NCI-H748 (cell line): ENCODE measurements around the gene FGF18.

Source experiments
- DNase-seq: peaks from one replicate; lab custom pipeline; 2025; ENCODE audit not compliant: unreplicated experiment; lab: John Stamatoyannopoulos, UW

The FGF18 gene

DNA sequence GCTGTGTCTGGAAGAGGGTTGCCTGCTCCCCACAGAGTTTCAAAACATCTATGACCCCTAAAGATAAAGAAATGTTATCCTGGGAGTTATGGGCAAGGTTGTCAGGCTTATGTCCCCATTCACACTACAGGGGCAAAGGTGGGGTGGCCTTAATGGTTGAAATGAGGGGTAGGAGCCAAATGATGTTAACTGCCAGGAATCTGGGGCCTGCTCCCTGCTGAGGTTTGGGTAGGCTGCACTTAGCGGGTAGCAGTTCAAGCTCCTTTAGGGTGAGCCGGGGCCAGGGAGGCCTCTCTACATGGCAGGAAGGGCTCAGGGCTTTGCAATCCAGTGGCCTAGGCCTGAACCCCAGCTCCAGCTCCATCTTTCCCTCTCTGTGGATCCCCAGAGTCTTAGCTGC is 3.0 kb downstream of the FGF18 start:
- DNase-seq: no peak

DNA sequence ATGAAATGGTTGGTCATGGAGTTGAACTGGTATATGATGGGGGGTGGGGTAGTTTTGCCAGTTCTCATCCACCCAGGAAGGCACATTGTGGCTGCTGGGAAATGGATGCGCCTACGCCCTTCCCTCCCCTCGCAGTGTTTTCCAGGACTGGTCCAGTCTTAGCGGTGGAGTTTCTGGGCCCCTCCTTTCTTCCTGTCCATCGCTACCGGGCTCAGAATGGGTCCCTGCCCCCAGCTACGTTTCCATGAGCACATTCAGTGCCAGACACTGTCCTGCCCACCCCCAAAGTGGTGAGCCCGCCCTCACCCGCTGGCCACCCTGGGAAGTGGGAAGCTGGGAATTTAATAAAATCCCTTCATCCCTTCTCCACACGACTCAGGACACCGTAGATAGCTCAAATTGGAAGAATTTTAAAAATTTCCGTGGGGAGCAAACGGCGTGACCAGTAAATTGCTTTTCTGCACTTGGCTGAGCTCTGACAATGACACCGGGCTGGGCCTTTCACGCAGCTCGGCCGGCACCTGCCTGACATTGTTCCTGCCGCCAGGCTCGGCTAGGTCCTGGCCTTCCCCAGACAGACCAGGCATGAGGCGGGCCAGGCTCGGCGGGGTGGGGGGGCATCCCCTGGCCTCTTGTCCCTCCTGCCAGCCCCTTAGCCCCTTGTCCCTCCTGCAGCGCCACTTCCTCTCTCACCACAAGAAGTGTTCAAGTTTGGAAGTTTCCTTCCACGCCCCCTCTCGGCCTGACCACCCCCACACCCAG is 3.6 kb downstream of the FGF18 start:
- DNase-seq: no peak

DNA sequence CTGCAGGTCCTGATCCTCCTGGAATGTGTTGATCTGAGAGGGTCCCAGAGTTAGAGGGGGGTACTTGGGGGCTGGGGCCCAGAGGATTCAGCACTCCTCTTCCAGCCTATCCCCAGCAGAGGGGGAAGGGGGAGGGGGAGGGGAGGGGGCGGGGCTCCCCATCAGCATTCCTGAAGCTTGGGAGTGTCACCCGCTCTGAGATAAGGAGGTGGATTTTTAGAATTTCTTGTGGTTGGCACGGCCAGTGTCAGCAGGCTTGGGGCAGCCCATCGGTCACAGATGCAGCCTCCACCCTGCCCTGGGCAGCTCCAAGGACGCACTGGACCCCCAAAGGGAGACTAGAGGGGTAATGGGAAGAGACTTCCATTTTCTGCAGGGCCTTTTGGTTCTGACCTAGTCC is 5.3 kb downstream of the FGF18 start:
- DNase-seq: no peak

DNA sequence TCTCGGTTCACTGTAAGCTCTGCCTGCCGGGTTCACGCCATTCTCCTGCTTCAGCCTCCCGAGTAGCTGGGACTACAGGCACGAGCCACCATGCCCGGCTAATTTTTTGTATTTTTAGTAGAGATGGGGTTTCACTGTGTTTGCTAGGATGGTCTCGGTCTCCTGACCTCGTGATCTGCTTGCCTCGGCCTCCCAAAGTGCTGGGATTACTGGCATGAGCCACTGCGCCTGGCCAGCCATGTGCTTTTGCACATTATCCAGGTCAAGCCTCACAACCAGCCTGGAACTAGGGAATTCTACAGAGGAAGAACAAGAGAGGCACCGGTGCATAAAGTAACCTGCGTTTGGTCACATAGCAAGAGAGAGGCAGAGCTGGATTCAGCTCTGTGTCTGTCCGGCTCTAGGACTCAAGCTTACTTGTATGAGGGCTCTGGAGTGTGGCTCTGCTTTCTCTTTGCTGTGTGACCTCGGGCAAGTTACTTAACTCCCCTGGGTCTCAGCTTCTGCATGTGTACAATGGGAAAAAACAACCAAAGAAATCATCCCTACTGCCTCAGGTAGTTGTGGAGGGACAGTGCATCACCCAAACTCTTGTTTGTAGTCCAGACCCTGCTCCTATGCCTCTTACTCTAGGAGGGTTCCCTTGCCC is 6.3 kb downstream of the FGF18 start:
- no peak for DNase-seq

DNA sequence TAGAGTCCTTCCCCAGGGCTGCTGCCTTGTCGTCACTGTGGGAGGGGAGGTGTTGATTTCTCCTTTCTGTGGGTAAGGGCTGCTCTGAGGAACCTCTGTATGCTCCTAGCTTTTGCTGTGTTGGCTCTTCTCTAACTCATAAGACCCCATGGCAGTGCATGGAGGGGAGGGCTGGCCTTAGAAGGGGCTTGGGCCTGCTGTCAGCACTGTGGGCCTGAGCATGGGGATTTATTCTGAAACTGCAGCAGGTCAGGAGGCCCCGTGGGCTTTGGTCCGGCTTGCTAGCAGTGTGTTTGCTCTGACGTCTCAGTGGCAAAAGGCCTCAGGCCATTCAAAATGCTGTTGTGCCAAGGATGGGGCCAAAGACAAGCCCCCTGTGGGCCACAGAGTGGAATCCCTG is 6.8 kb downstream of the FGF18 start:
- DNase-seq: no peak

DNA sequence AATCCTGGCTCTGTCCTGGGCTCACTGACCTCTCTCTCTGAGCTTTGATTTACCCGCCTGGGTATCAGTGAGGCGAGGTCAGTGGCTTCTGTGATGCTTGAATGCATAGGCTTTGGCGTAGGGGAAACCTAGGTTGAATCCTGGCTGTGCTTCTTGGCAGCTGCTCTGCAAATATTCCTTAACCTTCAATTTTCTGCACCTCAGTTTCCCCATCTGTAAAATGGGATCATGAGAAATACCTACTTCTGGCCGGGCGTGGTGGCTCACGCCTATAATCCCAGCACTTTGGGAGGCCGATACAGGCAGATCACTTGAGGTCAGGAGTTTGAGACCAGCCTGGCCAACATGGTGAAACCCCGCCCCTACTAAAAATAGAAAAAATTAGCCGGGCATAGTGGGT is 7.2 kb downstream of the FGF18 start:
- no peak for DNase-seq

DNA sequence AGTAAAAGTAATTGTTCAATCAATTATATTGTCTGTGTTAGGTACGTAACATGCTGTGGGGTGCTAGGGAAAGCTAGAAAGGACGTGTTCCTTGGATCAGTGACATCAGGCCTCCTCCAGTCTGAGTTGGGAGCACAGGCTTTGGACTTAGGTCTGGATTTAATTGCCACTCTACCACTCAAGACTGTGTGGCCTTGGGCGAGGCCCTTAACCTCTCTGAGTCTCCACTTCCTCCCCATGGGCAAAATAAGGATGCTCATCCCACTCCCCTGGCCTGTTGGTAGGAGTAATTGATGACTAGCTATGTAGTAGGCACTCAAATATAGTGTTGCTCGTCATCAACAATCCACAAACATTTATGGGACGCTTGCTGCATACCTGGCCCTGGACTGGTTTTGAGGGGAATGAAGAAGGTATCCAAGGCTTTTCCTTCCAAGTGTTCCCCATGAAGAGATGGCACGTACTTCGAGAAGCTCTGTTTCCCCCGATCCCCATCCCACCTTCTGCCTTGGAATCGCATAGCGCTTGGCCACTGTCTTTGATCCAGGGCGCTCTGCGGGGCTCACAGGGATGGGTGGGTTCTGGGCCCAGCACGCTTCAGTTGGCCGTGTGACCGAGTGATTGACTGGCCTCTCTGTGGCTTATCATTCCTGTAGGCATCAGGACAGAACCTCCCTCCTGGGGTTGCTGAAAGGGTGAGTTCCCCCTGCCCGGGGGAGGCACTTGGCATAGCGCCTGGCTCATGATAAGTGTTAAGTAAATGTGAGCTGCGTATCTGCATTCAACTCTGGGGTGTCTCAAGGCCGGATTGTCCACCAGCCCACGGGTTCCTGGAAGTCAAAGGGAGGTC is 8.1 kb downstream of the FGF18 start:
- DNase-seq: no peak

DNA sequence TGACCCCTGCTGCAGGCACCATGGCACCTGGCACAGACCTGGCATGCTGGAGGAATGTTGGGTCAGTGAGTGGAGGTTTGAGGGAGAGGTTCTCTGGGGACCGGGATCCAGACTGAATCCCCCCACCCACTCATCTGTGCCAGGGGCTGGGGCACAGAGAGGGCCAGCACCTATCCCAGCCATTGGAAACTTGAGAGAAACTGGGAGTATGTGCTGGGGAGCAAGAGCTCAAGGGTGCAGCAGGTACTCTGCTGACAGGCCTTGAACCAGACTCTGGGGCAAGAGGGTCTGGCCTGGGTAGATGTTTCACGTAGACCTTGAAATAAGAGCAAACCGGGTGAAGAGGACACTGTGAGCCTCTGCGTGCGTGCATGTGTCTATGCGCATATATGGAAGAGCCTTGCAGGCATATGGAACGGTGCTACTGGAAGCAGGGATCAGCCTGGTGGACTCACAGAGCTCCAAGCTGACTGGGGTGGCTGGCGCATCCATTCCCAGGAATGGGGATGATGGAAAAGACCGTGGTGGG is 8.8 kb downstream of the FGF18 start:
- no peak for DNase-seq

DNA sequence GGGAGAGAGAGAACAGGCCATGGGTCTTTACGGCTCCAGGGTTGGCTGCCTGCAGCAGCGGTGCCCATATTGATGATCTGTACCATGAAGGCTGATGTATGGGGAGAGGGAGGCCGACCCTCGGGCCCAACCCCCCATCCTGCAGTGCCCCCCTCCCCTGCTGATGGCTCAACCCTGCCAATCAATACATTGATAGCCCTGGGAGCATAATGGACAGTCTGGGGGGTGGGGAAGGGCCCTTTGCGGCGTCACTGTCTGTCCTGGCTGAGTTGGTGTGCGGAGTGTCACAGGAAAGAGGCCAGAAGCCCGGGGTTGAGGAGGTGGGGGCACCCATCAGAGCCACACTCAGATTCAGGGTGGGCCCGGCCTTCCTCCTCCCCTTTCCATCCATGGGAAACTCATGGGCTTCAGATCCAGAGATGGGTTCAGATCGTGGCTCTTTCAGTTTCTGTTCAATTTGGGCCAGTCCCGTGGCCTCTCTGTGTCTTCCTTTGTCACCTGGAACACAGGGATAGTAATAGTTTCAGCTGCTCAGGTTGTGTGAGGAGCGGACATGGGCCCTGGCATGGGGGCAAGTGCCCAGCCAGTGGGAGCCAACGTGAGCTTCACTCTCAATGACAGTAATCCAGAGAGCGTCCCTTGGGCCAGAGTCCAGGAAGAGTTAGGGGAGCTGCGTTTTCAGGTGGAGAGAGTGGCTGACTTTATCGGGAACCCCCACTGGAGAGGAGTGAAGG is 9.5 kb downstream of the FGF18 start:
- DNase-seq: no peak

DNA sequence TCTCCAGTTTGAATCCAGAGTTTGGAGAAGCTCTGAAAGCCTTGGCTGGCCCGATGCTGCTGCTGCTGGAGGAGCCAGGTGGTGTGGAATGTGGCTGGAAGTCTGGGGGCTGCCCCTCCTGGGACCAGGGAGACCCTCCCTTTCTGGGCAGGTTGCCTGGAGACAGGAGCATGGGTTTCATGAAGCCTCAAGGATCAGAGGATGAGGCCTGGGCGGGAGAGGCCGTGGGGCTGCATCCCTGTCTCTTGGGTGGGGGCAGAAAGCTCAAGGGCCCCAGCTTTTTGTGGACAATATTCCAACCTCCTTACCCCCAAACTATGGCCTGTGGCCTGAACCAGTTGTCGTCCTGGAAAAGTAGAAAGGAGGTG is 10.1 kb downstream of the FGF18 start:
- DNase-seq: no peak

DNA sequence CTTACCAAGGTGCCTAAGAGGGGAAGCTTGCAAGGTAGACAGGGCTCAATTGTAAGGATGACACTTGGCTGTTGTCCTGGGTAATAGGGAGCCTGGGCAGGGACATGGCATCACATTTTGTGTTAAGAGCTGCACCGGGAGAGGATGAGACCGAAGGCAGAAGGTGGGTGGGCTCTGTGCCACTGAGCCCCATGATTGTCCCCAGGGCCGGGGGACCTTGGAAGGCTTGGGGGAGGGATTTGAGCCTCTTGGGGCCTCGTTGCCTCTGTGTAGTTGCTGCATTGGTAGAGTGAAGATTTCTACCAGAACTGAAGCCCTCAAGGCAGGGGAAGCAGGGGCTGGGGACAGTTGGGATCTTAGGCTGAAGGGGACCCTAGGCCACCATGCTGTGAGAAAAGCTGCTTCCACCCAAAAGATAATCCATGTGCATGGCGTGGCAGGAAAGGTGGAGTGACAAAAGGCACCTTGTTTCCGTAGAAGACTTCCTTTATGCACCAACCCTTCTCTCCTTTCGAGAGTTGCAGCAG is 11.9 kb downstream of the FGF18 start:
- no peak for DNase-seq

DNA sequence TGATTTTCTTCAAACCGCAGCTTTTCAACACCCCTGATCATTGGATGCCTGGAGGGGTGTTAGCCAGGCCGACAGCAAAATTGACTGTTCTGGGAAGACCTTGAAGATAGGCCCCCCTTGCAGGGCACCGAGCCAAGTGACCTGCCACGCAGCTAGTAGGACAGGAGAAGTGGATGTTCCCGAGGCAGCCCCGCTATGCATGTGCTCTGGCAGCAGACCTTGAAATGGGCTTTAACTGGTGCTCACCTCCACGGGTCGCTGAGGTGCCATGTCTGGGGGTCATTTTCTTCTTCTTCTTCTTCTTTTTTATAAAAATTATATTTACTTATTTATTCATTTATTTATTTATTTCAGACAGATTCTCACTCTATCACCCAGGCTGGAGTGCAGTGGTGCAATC is 12.6 kb downstream of the FGF18 start:
- DNase-seq: no peak

DNA sequence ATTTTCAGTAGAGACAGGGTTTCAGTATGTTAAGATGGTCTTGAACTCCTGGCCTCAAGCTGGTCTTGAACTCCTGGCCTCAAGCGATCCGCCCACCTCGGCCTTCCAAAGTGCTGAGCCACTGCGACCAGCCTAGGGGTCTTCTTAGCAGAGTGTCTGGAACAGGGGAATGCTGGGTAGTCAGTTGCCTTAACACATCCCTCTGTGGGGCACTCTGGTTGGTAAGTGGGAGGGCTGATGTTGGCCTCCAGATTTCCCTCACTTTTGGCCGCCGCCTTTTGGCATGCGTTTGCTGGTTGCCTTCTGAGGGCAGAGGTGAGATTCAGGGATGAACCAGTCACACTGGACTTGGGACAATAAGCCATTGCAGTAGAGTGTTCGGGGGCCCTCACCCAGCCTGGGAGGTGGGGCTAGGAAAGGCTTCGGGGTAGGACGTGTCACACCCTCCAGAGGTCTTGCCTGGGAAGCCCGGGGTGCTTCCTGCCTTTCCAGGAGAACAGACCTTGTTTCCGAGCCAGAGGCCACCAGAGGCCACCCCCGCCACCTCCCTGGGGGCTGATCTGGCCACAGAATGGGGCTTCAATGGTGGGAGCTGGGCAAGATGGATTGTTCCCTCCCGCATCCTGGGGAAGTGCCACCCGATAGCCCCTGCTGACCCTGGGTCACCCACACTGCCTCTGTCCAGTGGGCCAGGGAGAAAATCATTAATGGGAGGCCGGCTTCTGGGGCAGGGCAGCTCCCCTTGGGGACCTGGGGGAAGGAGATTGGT is 13.3 kb downstream of the FGF18 start:
- DNase-seq: no peak

DNA sequence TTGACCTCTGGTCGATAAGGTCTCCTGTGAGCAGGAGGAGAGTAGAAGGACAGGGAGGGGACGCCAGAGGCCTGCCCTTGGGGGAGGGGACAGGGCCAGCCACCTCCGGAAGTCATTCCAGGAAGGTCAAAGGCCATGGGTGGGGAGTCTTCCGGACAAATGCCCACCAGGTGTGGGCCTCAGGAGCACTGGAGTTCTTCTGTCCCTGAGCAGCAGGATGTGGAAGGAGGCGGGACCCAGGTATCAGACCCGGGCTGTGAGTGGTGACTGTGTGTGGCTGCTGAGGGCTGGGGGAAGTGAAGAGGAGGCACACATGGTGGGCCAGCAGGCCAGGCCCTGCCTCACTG is 13.9 kb downstream of the FGF18 start:
- no peak for DNase-seq

DNA sequence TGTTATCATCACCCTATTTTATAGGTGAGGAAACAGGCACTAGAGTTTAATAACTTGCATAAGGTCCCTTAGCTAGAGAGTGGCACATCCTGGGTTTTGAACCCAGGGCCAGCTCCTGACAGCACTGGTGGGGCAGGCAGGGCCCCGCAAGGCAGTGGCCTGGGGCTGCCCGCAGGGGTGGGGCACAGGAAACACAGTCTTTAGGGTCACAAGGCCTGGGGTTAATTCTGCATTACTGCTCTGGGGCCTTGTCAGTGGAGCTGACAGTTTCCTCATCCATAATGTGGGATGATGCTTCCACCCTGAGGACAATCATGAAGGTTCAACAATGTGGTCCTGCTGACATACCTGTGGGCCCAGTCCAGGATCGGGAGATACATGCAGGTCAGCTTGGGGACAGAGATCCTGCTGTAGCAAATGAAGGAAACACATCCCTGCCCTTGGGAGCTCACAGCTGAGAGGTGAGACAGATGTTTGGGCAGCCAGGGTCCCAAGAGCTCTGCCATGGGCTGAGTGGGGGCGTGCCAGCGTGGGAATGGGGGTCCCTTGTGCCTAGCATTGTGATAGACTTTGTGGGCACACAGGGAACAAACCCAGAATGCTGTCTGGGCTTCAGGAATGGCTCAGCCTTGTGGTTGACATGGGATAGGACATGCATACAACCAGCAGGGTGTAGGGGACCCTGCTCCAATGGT is 14.7 kb downstream of the FGF18 start:
- no peak for DNase-seq

DNA sequence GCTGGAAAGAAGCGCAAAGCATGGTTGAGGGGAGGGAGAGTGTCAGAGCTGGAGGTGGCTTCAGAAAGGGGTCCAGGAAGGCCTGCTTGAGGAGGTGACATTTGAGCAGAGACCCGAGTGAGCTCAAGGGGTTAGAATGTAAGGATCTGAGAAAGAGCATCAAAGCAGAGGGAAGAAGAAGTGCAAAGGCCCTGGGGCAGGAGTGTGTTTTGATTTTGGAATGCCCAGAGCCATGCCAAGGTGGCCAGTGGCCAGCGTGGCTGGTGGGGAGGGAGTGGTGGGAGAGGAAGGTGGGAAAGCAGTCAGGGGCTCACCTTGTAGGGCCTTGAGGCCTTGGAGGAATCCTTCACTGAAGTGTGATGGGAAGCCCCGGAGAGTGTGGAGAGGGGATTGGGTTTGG is 15.4 kb downstream of the FGF18 start:
- DNase-seq: no peak

DNA sequence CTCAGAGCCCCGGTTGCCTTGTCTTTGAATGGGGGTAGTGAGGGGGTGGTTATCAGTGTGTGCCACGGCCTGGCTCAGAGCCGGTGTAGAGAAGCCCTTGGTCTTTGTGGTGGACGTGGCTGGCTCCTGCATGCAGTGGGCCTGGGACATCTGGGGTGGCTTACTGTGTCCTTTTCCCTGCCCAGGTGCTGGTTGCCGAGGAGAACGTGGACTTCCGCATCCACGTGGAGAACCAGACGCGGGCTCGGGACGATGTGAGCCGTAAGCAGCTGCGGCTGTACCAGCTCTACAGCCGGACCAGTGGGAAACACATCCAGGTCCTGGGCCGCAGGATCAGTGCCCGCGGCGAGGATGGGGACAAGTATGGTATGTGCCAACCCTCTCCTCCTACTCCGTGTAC is 16.5 kb downstream of the FGF18 start:
- no peak for DNase-seq

DNA sequence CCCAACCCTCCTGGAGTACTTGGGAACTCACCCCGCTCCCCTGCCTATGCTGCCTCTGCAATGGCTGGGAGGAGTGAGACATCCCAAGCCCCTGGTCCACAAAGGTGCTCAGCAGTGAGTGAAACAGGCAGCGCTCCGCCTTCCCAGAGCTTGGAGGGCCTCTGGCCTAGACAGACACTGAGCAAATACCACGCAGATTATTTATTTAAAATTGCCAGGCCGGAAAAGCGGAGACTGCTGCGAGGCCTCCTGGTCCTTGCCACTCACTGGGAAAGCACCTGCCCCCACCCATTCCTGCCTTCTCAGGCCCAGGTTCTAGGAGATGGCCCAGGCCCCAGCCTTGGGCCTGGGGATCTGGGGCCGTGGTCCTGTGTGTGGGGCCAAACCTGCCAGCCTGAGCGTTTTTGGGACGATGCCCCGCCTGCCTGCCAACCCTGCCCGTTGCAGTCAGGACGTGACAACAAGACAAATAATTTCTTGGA is 17.4 kb downstream of the FGF18 start:
- no peak for DNase-seq

DNA sequence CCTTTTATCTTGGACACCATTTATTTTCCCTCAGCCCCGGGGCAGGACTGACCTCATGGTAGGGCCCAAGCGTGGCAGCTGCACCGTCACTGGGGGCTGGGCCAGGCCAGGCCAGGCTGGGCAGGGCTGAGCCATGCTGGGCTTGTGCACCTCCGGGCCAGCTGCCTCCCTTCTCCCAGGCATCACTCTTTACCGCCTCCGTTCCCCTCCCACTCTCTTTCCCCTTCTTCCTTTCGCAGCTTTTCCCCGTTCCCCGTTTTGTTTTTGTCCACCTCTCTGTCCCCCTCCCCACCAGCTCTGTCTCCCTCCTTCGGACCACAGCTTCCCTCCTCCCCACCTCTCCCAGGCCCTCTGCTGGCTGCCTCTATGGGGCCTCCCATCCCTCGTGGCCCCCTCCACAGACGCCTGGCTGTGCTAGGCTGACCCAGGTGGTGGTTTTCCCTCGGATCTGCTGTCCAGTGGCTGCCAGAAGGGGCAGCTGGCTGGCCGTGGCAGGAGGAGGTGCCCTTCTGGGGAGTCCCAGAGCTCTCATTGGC is 17.9 kb downstream of the FGF18 start:
- no peak for DNase-seq
